Uterine smooth muscle cell (primary cell): Measurements from ENCODE around the gene ZNF594. TPM values are rescaled to one million over a fixed set of nuclear protein-coding genes. Genes with fewer than 3 reads are reported as not detected.

Experiments
- total RNA-seq: library from RNA; depleted of rRNA; stranded (reverse); fragments of >200 nt; gene quantifications from 2 replicates; pipeline ENCODE4 v1.2.3, GENCODE V29; 2014

ZNF594 gene
- 9.7 and 11.2 TPM in 2 replicates for total RNA-seq

DNA sequence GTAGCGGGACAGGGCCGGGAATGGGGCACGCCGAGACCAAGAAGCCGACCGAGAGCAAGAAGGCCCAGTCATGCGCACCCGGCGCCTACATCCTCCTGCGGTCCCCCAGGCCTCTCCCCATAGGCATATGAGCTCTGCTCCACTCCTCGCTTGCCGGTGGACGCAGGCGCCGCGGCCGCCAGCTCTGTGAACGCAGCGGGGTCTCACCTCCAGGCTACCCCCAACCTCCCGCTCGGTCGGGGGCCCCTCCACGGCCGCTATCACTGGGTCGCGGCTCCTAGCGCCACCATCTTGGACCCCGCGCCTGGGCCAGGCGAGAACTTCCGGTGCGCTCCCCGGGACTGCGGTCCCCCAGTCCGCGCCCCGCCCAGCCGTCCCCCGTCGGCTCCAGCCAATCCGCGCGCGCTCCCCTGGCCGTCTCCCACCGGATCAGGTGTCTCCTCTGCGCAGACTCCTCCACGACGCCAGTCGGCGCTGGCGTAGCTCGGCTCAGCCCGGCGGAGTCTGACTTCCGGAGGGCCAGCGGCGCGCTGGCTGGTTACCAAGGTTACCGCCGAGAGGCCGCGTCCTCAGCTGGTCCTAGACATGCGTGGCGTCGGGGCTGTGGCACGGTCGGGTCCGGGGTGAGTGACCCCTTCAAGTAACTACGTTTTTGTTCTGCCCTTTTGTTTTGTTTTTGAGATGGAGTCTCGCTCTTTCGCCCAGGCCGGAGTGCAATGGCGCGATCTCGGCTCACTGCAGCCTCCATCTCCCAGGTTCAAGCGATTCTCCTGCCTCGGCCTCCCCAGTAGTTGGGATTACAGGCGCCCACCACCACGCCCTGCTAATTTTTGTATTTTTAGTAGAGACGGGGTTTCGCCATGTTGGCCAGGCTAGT is at the start of gene ZNF594:
ZNF594 (minus strand) TSS at position 328 of the 877 bp plus-strand sequence. CDS start 7,612 bp downstream, outside the sequence.

DNA sequence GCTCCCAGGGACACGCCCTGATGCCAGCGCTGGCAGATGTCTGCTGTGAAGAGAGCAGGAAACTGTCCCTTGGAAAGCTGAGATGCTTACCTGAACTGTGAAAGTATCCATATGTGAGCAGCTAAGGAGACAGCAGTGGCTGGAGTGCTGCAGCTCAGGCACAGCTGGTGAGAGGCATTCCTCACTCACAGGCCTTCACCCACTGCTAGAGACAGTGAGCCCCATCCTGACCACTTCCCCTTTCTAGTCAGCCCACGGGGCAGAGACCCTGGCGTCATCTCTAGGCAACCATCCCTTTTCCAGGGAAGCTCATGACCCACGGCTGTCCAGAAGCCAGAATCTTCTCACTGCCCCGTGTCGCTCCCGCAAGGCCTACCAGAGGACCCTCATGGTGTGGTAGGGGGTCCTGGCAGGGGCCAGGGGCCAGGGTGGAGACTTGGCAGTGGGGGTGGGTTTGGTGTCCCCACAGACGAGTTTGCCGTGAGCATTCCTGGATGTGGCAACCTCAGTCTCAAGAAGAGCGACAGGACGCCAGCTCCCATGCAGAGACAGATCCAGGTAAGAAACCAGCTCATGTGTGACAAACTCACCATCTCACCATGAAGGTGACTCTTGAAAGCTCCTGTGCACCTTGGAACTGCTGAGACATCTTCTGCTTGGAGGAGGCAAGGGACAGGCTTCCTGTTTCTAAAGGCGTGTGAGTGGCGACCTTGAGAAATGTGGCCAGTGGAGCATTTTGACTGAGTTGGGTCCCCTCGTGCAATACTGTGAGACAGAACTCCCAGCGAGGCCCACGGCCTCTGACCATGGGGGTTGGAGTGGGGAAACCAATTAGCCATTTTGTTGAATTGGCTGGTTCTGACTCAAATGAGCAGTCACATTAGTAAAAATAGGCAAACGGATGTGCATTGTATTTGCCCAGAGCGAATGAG is 43.2 kb upstream of the ZNF594 start, which contains the start of gene SCIMP:
SCIMP (minus strand) TSS at position 216 of the 932 bp plus-strand sequence; CDS start at position 111, 105 bp downstream.

Other genes starting within 250 kb of the ZNF594 start
- 343 and 788 TPM in 2 replicates for gene PFN1, start 243.3 kb downstream of the ZNF594 start, total RNA-seq
- gene ENO3, start 240.7 kb downstream of the ZNF594 start, total RNA-seq, result 1.6 and 1.8 TPM in 2 replicates
- gene SPAG7, start 224.1 kb downstream of the ZNF594 start, total RNA-seq, result 53.1 and 59.1 TPM in 2 replicates
- gene CAMTA2, start 204.2 kb downstream of the ZNF594 start, total RNA-seq, result 4.6 and 8.6 TPM in 2 replicates
- gene INCA1, start 194.3 kb downstream of the ZNF594 start, total RNA-seq, result 0.11 and 0.37 TPM in 2 replicates
- 49.6 and 70.5 TPM in 2 replicates for gene KIF1C, start 193.9 kb downstream of the ZNF594 start, total RNA-seq
- under 0.01 and 0.37 TPM in 2 replicates for gene SLC52A1, start 156.4 kb downstream of the ZNF594 start, total RNA-seq
- gene ZFP3, start 113.4 kb downstream of the ZNF594 start, total RNA-seq, result 1.7 and 2.9 TPM in 2 replicates
- gene ZNF232, start 80.0 kb downstream of the ZNF594 start, total RNA-seq, result 7.0 and 7.3 TPM in 2 replicates
- under 0.01 TPM in 2 replicates for gene USP6, start 75.8 kb downstream of the ZNF594 start, total RNA-seq
- gene SCIMP, start 43.0 kb upstream of the ZNF594 start, total RNA-seq, result not detected in 2 replicates
- gene RABEP1, start 90.4 kb upstream of the ZNF594 start, total RNA-seq, result 77.2 and 90.4 TPM in 2 replicates
- 96.6 and 184 TPM in 2 replicates for gene NUP88, start 227.8 kb upstream of the ZNF594 start, total RNA-seq
- 48.6 and 54.7 TPM in 2 replicates for gene RPAIN, start 228.3 kb upstream of the ZNF594 start, total RNA-seq
- gene C1QBP, start 247.3 kb upstream of the ZNF594 start, total RNA-seq, result 203 and 352 TPM in 2 replicates